HepG2 (cell line): Measurements from ENCODE around the gene ARL2. TPM values are rescaled to one million over a fixed set of nuclear protein-coding genes. Genes with fewer than 3 reads are reported as not detected.

Experiments
- ARHGAP35 ChIP-seq: sonication (generic); formaldehyde crosslinking; IDR thresholded peaks from 2 replicates; pipeline ENCODE4 v1.9.0; 2022; ENCODE audit warnings: mild to moderate bottlenecking, inconsistent platforms, moderate library complexity, missing genetic modification reagents, borderline replicate concordance
- ATF7-NPFF ChIP-seq: sonication (generic); formaldehyde crosslinking; IDR thresholded peaks from 2 replicates; pipeline ENCODE4 v1.8.1; 2023; ENCODE audit warnings: mild to moderate bottlenecking, low read depth, missing genetic modification reagents, moderate library complexity
- CAMTA2 ChIP-seq: sonication (generic); formaldehyde crosslinking; IDR thresholded peaks from 2 replicates; pipeline ENCODE4 v1.4.0; 2020; ENCODE audit warnings: mild to moderate bottlenecking, missing genetic modification reagents, borderline replicate concordance
- CC2D1A ChIP-seq: sonication (generic); formaldehyde crosslinking; IDR thresholded peaks from 2 replicates; pipeline ENCODE4 v1.8.1; 2023; ENCODE audit warnings: mild to moderate bottlenecking, missing genetic modification reagents
- EP300 ChIP-seq, 3 experiments: sonication (generic) in 1 of 3; formaldehyde crosslinking in 1 of 3; IDR thresholded peaks; 2 replicates each; pipeline versions ENCODE4 v1.5.1 to v1.6.1; 2011 to 2020; ENCODE audit warnings: low read depth in 2 of 3, low read length in 2 of 3, borderline replicate concordance in 1 of 3, improper control_type of control experiment in 1 of 3, mild to moderate bottlenecking in 1 of 3, missing genetic modification reagents in 1 of 3, moderate library complexity in 1 of 3
- GATAD2A ChIP-seq: IDR thresholded peaks from 2 replicates; pipeline ENCODE4 v1.6.1; 2016
- KDM2A ChIP-seq: sonication (generic); formaldehyde crosslinking; IDR thresholded peaks from 2 replicates; pipeline ENCODE4 v1.4.0; 2020; ENCODE audit warnings: low read depth, missing genetic modification reagents, borderline replicate concordance
- NR2F2 ChIP-seq: IDR thresholded peaks from 2 replicates; pipeline ENCODE4 v1.6.1; 2012; ENCODE audit warnings: low read depth, inconsistent platforms, borderline replicate concordance
- NR3C1 ChIP-seq: sonication (generic); formaldehyde crosslinking; IDR thresholded peaks from 2 replicates; pipeline ENCODE4 v1.4.0; 2020; ENCODE audit warnings: missing genetic modification reagents
- ONECUT2 ChIP-seq: sonication (generic); formaldehyde crosslinking; IDR thresholded peaks from 2 replicates; pipeline ENCODE4 v1.4.0; 2020; ENCODE audit warnings: missing genetic modification reagents
- PATZ1 ChIP-seq: sonication (generic); formaldehyde crosslinking; IDR thresholded peaks from 2 replicates; pipeline ENCODE4 v1.4.0; 2020; ENCODE audit warnings: missing genetic modification reagents
- PPARG ChIP-seq: conservative IDR thresholded peaks from 2 replicates; pipeline ENCODE4 v1.6.1; 2016; ENCODE audit warnings: missing biosample characterization, missing genetic modification reagents
- SMARCC2 ChIP-seq: fragments of 450-650 bp; IDR thresholded peaks from 2 replicates; pipeline ENCODE4 v1.6.1; 2017; ENCODE audit warnings: antibody characterized with exemption, mild to moderate bottlenecking
- SOX6 ChIP-seq, 2 experiments: fragments of 450-650 bp in 1 of 2; sonication (generic) in 1 of 2; formaldehyde crosslinking in 1 of 2; IDR thresholded peaks; 2 replicates each; pipeline versions ENCODE4 v1.4.0 to v1.6.1; 2017 to 2020; ENCODE audit warnings: antibody characterized with exemption in 1 of 2, mild to moderate bottlenecking in 1 of 2, missing genetic modification reagents in 1 of 2
- SRY ChIP-seq: sonication (generic); formaldehyde crosslinking; IDR thresholded peaks from 2 replicates; pipeline ENCODE4 v1.8.0; 2022; ENCODE audit warnings: mild to moderate bottlenecking, missing genetic modification reagents
- STAT5B ChIP-seq: sonication (generic); formaldehyde crosslinking; IDR thresholded peaks from 2 replicates; pipeline ENCODE4 v1.4.0; 2020; ENCODE audit warnings: missing genetic modification reagents
- TEAD3 ChIP-seq: optimal IDR thresholded peaks from 2 replicates; pipeline ENCODE3; 2016; ENCODE audit warnings: borderline replicate concordance
- ZKSCAN8 ChIP-seq: IDR thresholded peaks from 2 replicates; pipeline ENCODE4 v1.6.1; 2016; ENCODE audit warnings: borderline replicate concordance, missing genetic modification reagents, missing compliant biosample characterization
- ZMYM3 ChIP-seq: sonication (generic); formaldehyde crosslinking; IDR thresholded peaks from 2 replicates; pipeline ENCODE4 v1.5.1; 2020; ENCODE audit warnings: mild to moderate bottlenecking, missing genetic modification reagents
- ZNF253 ChIP-seq: sonication (generic); formaldehyde crosslinking; IDR thresholded peaks from 2 replicates; pipeline ENCODE4 v1.8.0; 2022; ENCODE audit warnings: mild to moderate bottlenecking, missing genetic modification reagents, borderline replicate concordance
- ZNF280B ChIP-seq: sonication (generic); formaldehyde crosslinking; IDR thresholded peaks from 2 replicates; pipeline ENCODE4 v1.5.0; 2020; ENCODE audit warnings: missing genetic modification reagents, mild to moderate bottlenecking, borderline replicate concordance
- ZNF317 ChIP-seq: sonication (generic); formaldehyde crosslinking; IDR thresholded peaks from 2 replicates; pipeline ENCODE4 v1.5.0; 2020; ENCODE audit warnings: mild to moderate bottlenecking, missing genetic modification reagents
- ZNF354B ChIP-seq: sonication (generic); formaldehyde crosslinking; IDR thresholded peaks from 2 replicates; pipeline ENCODE4 v1.8.0; 2022; ENCODE audit warnings: mild to moderate bottlenecking, missing genetic modification reagents
- ZNF577 ChIP-seq: sonication (generic); formaldehyde crosslinking; IDR thresholded peaks from 2 replicates; pipeline ENCODE4 v1.4.0; 2020; ENCODE audit warnings: mild to moderate bottlenecking, low read depth, missing genetic modification reagents, borderline replicate concordance
- ZNF605 ChIP-seq: sonication (generic); formaldehyde crosslinking; IDR thresholded peaks from 2 replicates; pipeline ENCODE4 v1.8.0; 2022; ENCODE audit warnings: mild to moderate bottlenecking, missing genetic modification reagents
- ZNF678 ChIP-seq: sonication (generic); formaldehyde crosslinking; IDR thresholded peaks from 2 replicates; pipeline ENCODE4 v1.4.0; 2020; ENCODE audit warnings: mild to moderate bottlenecking, missing genetic modification reagents
- ZNF713 ChIP-seq: sonication (generic); formaldehyde crosslinking; IDR thresholded peaks from 2 replicates; pipeline ENCODE4 v1.4.0; 2020; ENCODE audit warnings: mild to moderate bottlenecking, missing genetic modification reagents
- ZNF792 ChIP-seq: IDR thresholded peaks from 2 replicates; pipeline ENCODE4 v1.6.1; 2016
- polyA plus RNA-seq, 8 experiments: library from polyadenylated mRNA; depleted of rRNA in 3 of 8; stranded (reverse) in 7 of 8; unstranded in 1 of 8; fragments of >200 nt; fragmentation: Illumina TruSeq in 4 of 8; extraction: Trizol in 4 of 8; gene quantifications; 2 replicates each; pipeline versions ENCODE4 v1.2.1 to v1.2.3, GENCODE V29; 2011 to 2016; ENCODE audit warnings: low read depth in 4 of 8, missing spikeins in 1 of 8, mixed read lengths in 1 of 8; ENCODE audit not compliant: insufficient read depth in 1 of 8
- total RNA-seq, 5 experiments: library from RNA; depleted of rRNA; stranded (reverse); fragments of >200 nt; fragmentation: Illumina TruSeq; extraction: Trizol; gene quantifications; 2 replicates each; pipeline ENCODE4 v1.2.3, GENCODE V29; 2016; ENCODE audit warnings: low read depth in 1 of 5

The ARL2 gene
- total and polyA plus RNA-seq, 2 of the 13 experiments (the other 11 are each of a cell fraction or from before 2014, with no cell fraction given) = 82.9 to 84.4 TPM

- TF ChIP-seq ATF7-NPFF (CRISPR knock-in tag) = no peak
- TF ChIP-seq SMARCC2 = no peak
- TF ChIP-seq ZNF792 (CRISPR knock-in tag) = 0 out of 2 replicates have a peak, but pooled peaks have one; percentile 15
- no peak for TF ChIP-seq SOX6 (IDR thresholded peaks at IDR 0.05)
- 0 out of 2 replicates have a peak, but pooled peaks have one; percentile 23 for TF ChIP-seq SOX6 (CRISPR knock-in tag; IDR thresholded peaks at IDR 0.05)
- TF ChIP-seq ZNF354B (CRISPR knock-in tag) = no peak
- TF ChIP-seq PATZ1 (CRISPR knock-in tag) = peak; percentile 61; the same call in 1 of the 2 replicates
- no peak for TF ChIP-seq ONECUT2
- no peak; the same call in 1 of the 2 replicates for TF ChIP-seq ZNF317 (CRISPR knock-in tag)
- peak; percentile 54 for TF ChIP-seq KDM2A (CRISPR knock-in tag)
- peak; percentile 3 for TF ChIP-seq TEAD3 (CRISPR knock-in tag)
- TF ChIP-seq ZNF605 (CRISPR knock-in tag) = peak; percentile 77
- no peak for TF ChIP-seq CC2D1A
- TF ChIP-seq ZMYM3 (CRISPR knock-in tag) = peak; percentile 85
- no peak for TF ChIP-seq ZNF577 (CRISPR knock-in tag)
- TF ChIP-seq ZNF713 (CRISPR knock-in tag) = 0 out of 2 replicates have a peak, but pooled peaks have one; percentile 48
- TF ChIP-seq ZKSCAN8 = 0 out of 2 replicates have a peak, but pooled peaks have one; percentile 28
- peak; percentile 40; the same call in 1 of the 2 replicates for TF ChIP-seq GATAD2A (CRISPR knock-in tag)
- TF ChIP-seq ZNF253 (CRISPR knock-in tag) = no peak
- TF ChIP-seq PPARG (CRISPR knock-in tag) = 0 out of 2 replicates have a peak, but pooled peaks have one; percentile 2
- TF ChIP-seq SRY (CRISPR knock-in tag) = no peak
- TF ChIP-seq STAT5B (CRISPR knock-in tag) = no peak
- 0 out of 2 replicates have a peak, but pooled peaks have one; percentile 37 for TF ChIP-seq NR2F2
- no peak for TF ChIP-seq ZNF280B (CRISPR knock-in tag)
- 0 out of 2 replicates have a peak, but pooled peaks have one; percentile 12 for TF ChIP-seq ZNF678
- TF ChIP-seq NR3C1 (CRISPR knock-in tag) = no peak
- TF ChIP-seq CAMTA2 (CRISPR knock-in tag) = no peak
- no peak for TF ChIP-seq ARHGAP35
- 0 out of 4 replicates have a peak, but pooled peaks of 1 of the 2 experiments have one; percentile 17 for TF ChIP-seq EP300 (IDR thresholded peaks at IDR 0.05; ENCODE audit: low read depth in 2 of 2, low read length in 2 of 2)
- no peak for TF ChIP-seq EP300 (CRISPR knock-in tag; IDR thresholded peaks at IDR 0.05; ENCODE audit: borderline replicate concordance)
Measured at GRCh38 chr11:65013130-65013887, 651 bp upstream of the ARL2 start (continued).
